GM12878 (cell line): ENCODE measurements around the gene PHRF1. TPM values are rescaled to one million over a fixed set of nuclear protein-coding genes. Genes with fewer than 3 reads are reported as not detected.

Experiments
- ATAC-seq: fragments of 200-7000 bp; cut with Tn5 transposase; 3 replicates; pipeline ENCODE4 v1.9.1; 2020; ENCODE audit warnings: mild to moderate bottlenecking, moderate library complexity
- BruUV-seq: library from RNA; stranded (reverse); fragments of 400-500 nt; replicated peaks from 2 replicates; lab custom pipeline; 2021; lab: Mats Ljungman, UMichigan
- CTCF ChIA-PET: fragments of 300-600 bp; sonication (Branson Sonifier 250); formaldehyde crosslinking; extraction: SDS; loops from one replicate; lab custom pipeline; 2021; ENCODE audit warnings: inconsistent platforms; lab: Yijun Ruan, JAX
- POLR2A ChIA-PET: fragments of 350-600 bp; formaldehyde crosslinking; extraction: SDS; loops from one replicate; lab custom pipeline; 2021; ENCODE audit warnings: inconsistent platforms; lab: Charles Lee
- RAD21 ChIA-PET: fragments of 300-600 bp; sonication (Branson Sonifier 250); formaldehyde crosslinking; loops from one replicate; lab custom pipeline; 2023; ENCODE audit warnings: antibody characterized with exemption; ENCODE audit not compliant: unreplicated experiment; lab: Charles Lee
- SMC1A ChIA-PET: fragments of 300-600 bp; sonication (Branson Sonifier 250); formaldehyde crosslinking; loops from one replicate; lab custom pipeline; 2023; ENCODE audit not compliant: unreplicated experiment, uncharacterized antibody; lab: Charles Lee
- DNase-seq: peaks from one replicate; pipeline ENCODE4 v3.0.0-alpha.2; 2011; ENCODE audit warnings: low read depth, low spot score
- FAIRE-seq: peaks from 3 replicates; lab custom pipeline; 2011; peaks lifted over from hg19 to GRCh38; lab: Jason Lieb, UNC
- H2AFZ ChIP-seq: 2 replicates; pipeline ENCODE4 v1.6.0; 2011; ENCODE audit warnings: low read depth, low read length, control low read depth; ENCODE audit not compliant: control insufficient read depth
- H3K27ac ChIP-seq: 2 replicates; pipeline ENCODE4 v1.5.1; 2011; ENCODE audit warnings: control low read depth; ENCODE audit not compliant: control insufficient read depth, insufficient read depth
- H3K27me3 ChIP-seq, 2 experiments: replicated peaks in 1 of 2; 2 replicates each; pipeline versions ENCODE4 v1.6.0 to v1.6.1; 2011; ENCODE audit warnings: low read length in 1 of 2; ENCODE audit not compliant: control insufficient read depth in 2 of 2, insufficient read depth in 2 of 2
- H3K36me3 ChIP-seq, 2 experiments: 2 replicates each; pipeline ENCODE4 v1.5.1; 2011; ENCODE audit warnings: low read length in 1 of 2; ENCODE audit not compliant: control insufficient read depth in 2 of 2, insufficient read depth in 2 of 2
- H3K4me1 ChIP-seq: 2 replicates; pipeline ENCODE4 v1.6.1; 2011; ENCODE audit warnings: mild to moderate bottlenecking, low read length, moderate library complexity, mixed read lengths; ENCODE audit not compliant: control insufficient read depth, insufficient read depth
- H3K4me2 ChIP-seq: 2 replicates; pipeline ENCODE4 v1.6.0; 2011; ENCODE audit warnings: control low read depth; ENCODE audit not compliant: control insufficient read depth, insufficient read depth
- H3K4me3 ChIP-seq: fragments of 200-600 bp; sonication (generic); 2 replicates; pipeline ENCODE4 v1.5.1; 2016
- H3K79me2 ChIP-seq: 2 replicates; pipeline ENCODE4 v1.6.0; 2011; ENCODE audit warnings: low read length; ENCODE audit not compliant: control insufficient read depth, insufficient read depth
- H3K9ac ChIP-seq: 2 replicates; pipeline ENCODE4 v1.8.0; 2011; ENCODE audit warnings: low read length, control low read depth, mixed read lengths; ENCODE audit not compliant: control insufficient read depth, insufficient read depth
- H3K9me3 ChIP-seq: replicated peaks from 3 replicates; pipeline ENCODE4 v1.5.1; 2011; ENCODE audit warnings: mild to moderate bottlenecking, low read length; ENCODE audit not compliant: control insufficient read depth, insufficient read depth
- H4K20me1 ChIP-seq: 2 replicates; pipeline ENCODE4 v1.6.0; 2011; ENCODE audit not compliant: control insufficient read depth, insufficient read depth
- BMI1 ChIP-seq: fragments of 450-650 bp; IDR thresholded peaks from 2 replicates; pipeline ENCODE4 v1.6.1; 2016; ENCODE audit warnings: mild to moderate bottlenecking, moderate library complexity, borderline replicate concordance
- CHD2 ChIP-seq: IDR thresholded peaks from 2 replicates; pipeline ENCODE4 v1.6.1; 2011; ENCODE audit warnings: low read depth, low read length, improper control_type of control experiment, borderline replicate concordance
- EGR1 ChIP-seq, 2 experiments: IDR thresholded peaks; 1 replicate in 1 of 2; 2 replicates in 1 of 2; pipeline ENCODE4 v1.6.1; 2011 to 2012; ENCODE audit warnings: low read depth in 2 of 2, low read length in 2 of 2, borderline replicate concordance in 1 of 2, mild to moderate bottlenecking in 1 of 2, moderate library complexity in 1 of 2
- ELK1 ChIP-seq: IDR thresholded peaks from 2 replicates; pipeline ENCODE4 v1.6.1; 2012; ENCODE audit warnings: low read depth, low read length, improper control_type of control experiment
- HSF1 ChIP-seq: fragments of 150-350 bp; IDR thresholded peaks from 2 replicates; pipeline ENCODE4 v1.6.1; 2014; ENCODE audit warnings: mild to moderate bottlenecking, low read depth, low read length
- KAT2A ChIP-seq: conservative IDR thresholded peaks from 2 replicates; pipeline ENCODE4 v1.6.1; 2011; ENCODE audit warnings: low read depth, low read length; ENCODE audit not compliant: control insufficient read depth
- PAX8 ChIP-seq: fragments of 450-650 bp; IDR thresholded peaks from 2 replicates; pipeline ENCODE4 v1.6.1; 2017; ENCODE audit warnings: mild to moderate bottlenecking, moderate library complexity
- SIN3A ChIP-seq: IDR thresholded peaks from 2 replicates; pipeline ENCODE4 v1.6.1; 2012; ENCODE audit warnings: low read depth, low read length, improper control_type of control experiment
- ZNF274 ChIP-seq: IDR thresholded peaks from one replicate; pipeline ENCODE4 v1.8.0; 2011; ENCODE audit not compliant: insufficient read length, insufficient read depth
- ZNF622 ChIP-seq: fragments of 450-650 bp; IDR thresholded peaks from 2 replicates; pipeline ENCODE4 v1.6.1; 2017; ENCODE audit warnings: mild to moderate bottlenecking, inconsistent platforms
- ZZZ3 ChIP-seq: IDR thresholded peaks from 2 replicates; pipeline ENCODE4 v1.6.1; 2011; ENCODE audit warnings: low read depth; ENCODE audit not compliant: control insufficient read depth, insufficient read length
- WGBS: methylation state at CpG from one replicate; pipeline ENCODE4 v1.1.6; 2016; ENCODE audit warnings: low lambda C conversion rate; ENCODE audit not compliant: insufficient replicate concordance, insufficient coverage; ENCODE audit errors: missing lambda C conversion rate; 5-methylcytosine and 5-hydroxymethylcytosine counted together
- in situ Hi-C: fragments of 300-500 bp; cut with MboI; formaldehyde crosslinking; loops from 9 replicates; pipeline ENCODE4 v1.14.3; 2018; ENCODE audit warnings: mixed read lengths
- intact Hi-C: fragments of 100-400 bp; cut with micrococcal nuclease; formaldehyde crosslinking; loops from one replicate; pipeline ENCODE4 v1.14.2; 2022; ENCODE audit not compliant: unreplicated experiment
- polyA plus RNA-seq, 11 experiments: library from polyadenylated mRNA; depleted of rRNA in 4 of 11; unstranded in 6 of 11; stranded (reverse) in 5 of 11; fragments of >200 nt; fragmentation: Nextera tagmentation in 4 of 11; fragmentation: Illumina TruSeq in 1 of 11; extraction: Ambion mirVana in 4 of 11; extraction: Trizol in 1 of 11; gene quantifications; 1 replicate in 1 of 11; 2 replicates in 10 of 11; pipeline versions ENCODE4 v1.2.1 to v1.2.3, GENCODE V29; 2011 to 2016; ENCODE audit warnings: inconsistent platforms in 2 of 11, missing spikeins in 2 of 11, low read depth in 1 of 11
- total RNA-seq, 4 experiments: library from RNA; depleted of rRNA in 3 of 4; stranded (reverse); fragments of >200 nt in 3 of 4; fragmentation: Illumina TruSeq in 1 of 4; extraction: Trizol in 1 of 4; gene quantifications; 2 replicates each; pipeline versions ENCODE4 v1.2.1 to v1.2.3, GENCODE V29; 2013 to 2021
- TF ChIP-seq, protein P1 (sequence below): fragments of 450-650 bp; IDR thresholded peaks from 2 replicates; pipeline ENCODE4 v1.6.1; 2017; ENCODE audit warnings: mild to moderate bottlenecking, moderate library complexity

PHRF1 gene
- total and polyA plus RNA-seq, 10 of the 15 experiments (the other 5 are each of a cell fraction or from before 2014, with no cell fraction given) = 0.13 to 43.5 (median 15.1) TPM

GRCh38 chr11:635945-636510 lies 59.8 kb downstream of the PHRF1 start:
- in situ Hi-C loops = no loop called here
- ATAC-seq = no peak
- Histone ChIP-seq H2AFZ (no peak overlapping the region), H3K36me3 (no peaks in the 10 kb centered on the region), H3K27me3 (peaks cover 0 to 5% of the 10 kb centered on the region in 2 experiments; a peak in 2 of 4 replicates), H3K4me2 (no peak overlapping the region)
- no peak for TF ChIP-seq KAT2A
- TF ChIP-seq SIN3A = no peak
- TF ChIP-seq ZNF622 = no peak
- no peak for TF ChIP-seq ZNF274
- no peak for TF ChIP-seq EGR1 (IDR thresholded peaks at IDR 0.05; ENCODE audit: borderline replicate concordance in 1 of 2, low read depth in 2 of 2, low read length in 2 of 2)
- no peak for TF ChIP-seq ELK1
- TF ChIP-seq, protein P1, sequence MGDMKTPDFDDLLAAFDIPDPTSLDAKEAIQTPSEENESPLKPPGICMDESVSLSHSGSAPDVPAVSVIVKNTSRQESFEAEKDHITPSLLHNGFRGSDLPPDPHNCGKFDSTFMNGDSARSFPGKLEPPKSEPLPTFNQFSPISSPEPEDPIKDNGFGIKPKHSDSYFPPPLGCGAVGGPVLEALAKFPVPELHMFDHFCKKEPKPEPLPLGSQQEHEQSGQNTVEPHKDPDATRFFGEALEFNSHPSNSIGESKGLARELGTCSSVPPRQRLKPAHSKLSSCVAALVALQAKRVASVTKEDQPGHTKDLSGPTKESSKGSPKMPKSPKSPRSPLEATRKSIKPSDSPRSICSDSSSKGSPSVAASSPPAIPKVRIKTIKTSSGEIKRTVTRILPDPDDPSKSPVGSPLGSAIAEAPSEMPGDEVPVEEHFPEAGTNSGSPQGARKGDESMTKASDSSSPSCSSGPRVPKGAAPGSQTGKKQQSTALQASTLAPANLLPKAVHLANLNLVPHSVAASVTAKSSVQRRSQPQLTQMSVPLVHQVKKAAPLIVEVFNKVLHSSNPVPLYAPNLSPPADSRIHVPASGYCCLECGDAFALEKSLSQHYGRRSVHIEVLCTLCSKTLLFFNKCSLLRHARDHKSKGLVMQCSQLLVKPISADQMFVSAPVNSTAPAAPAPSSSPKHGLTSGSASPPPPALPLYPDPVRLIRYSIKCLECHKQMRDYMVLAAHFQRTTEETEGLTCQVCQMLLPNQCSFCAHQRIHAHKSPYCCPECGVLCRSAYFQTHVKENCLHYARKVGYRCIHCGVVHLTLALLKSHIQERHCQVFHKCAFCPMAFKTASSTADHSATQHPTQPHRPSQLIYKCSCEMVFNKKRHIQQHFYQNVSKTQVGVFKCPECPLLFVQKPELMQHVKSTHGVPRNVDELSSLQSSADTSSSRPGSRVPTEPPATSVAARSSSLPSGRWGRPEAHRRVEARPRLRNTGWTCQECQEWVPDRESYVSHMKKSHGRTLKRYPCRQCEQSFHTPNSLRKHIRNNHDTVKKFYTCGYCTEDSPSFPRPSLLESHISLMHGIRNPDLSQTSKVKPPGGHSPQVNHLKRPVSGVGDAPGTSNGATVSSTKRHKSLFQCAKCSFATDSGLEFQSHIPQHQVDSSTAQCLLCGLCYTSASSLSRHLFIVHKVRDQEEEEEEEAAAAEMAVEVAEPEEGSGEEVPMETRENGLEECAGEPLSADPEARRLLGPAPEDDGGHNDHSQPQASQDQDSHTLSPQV = no peak
- no peak for TF ChIP-seq HSF1
- TF ChIP-seq PAX8 = no peak
- TF ChIP-seq BMI1 = no peak
- TF ChIP-seq CHD2 = no peak
- TF ChIP-seq ZZZ3 = no peak
- TF ChIP-seq, all 136 proteins: peak for 0
- DNase-seq (no peak), FAIRE-seq (no peak)
- intact Hi-C loops = no loop called here
- BruUV-seq = no TSS peak
- CTCF ChIA-PET = no interaction called here
- POLR2A ChIA-PET = no interaction called here
- H3K4me3 ChIP-seq = no peak overlapping the region
- no peaks in the 10 kb centered on the region for H4K20me1 ChIP-seq
- SMC1A ChIA-PET = no interaction called here
- no peak overlapping the region for H3K27ac ChIP-seq
- peaks cover 2% of the 10 kb centered on the region; the same call in 1 of the 2 replicates for H3K4me1 ChIP-seq
- RAD21 ChIA-PET = no interaction called here
- 82% methylated on average over 18 of the region's 22 CpGs for WGBS
- no peak overlapping the region for H3K9ac ChIP-seq
- H3K79me2 ChIP-seq = no peaks in the 10 kb centered on the region
- no peaks in the 10 kb centered on the region for H3K9me3 ChIP-seq
